DND-41 (cell line): ENCODE results near the gene EPOP.

Experiments
- CTCF ChIP-seq: IDR thresholded peaks from 2 replicates; pipeline ENCODE4 v1.5.1; 2012; ENCODE audit warnings: borderline replicate concordance, low read length, moderate library complexity, mild to moderate bottlenecking; ENCODE audit not compliant: poor library complexity, severe bottlenecking; ENCODE audit errors: extremely low read depth
- EZH2 ChIP-seq: IDR thresholded peaks from 3 replicates; pipeline ENCODE4 v1.6.1; 2012; ENCODE audit warnings: borderline replicate concordance, low read depth, mild to moderate bottlenecking, moderate library complexity, low read length, inconsistent platforms; ENCODE audit not compliant: severe bottlenecking

- no peak for TF ChIP-seq CTCF
- TF ChIP-seq EZH2 = no peak
Observed at GRCh38 chr17:38656959-38657823, 17.6 kb downstream of the EPOP start.
